Amniotic epithelial cell (primary cell): Measurements from ENCODE around the gene IL17RB.

Experiments used
- DNase-seq: peaks from one replicate; pipeline ENCODE4 v3.0.0-alpha.2; 2010; ENCODE audit warnings: low read depth

Gene IL17RB

GRCh38 chr3:53811143-53811927, 35.0 kb upstream of the IL17RB start:
- DNase-seq, result no peak

GRCh38 chr3:53812434-53812833, 33.9 kb upstream of the IL17RB start:
- no peak for DNase-seq

- DNase-seq, result no peak
These were observed 33.1 kb upstream of the IL17RB start for GRCh38 chr3:53813229-53813628.

GRCh38 chr3:53813876-53814275, 32.5 kb upstream of the IL17RB start:
- DNase-seq, result no peak

GRCh38 chr3:53815067-53815466, 31.3 kb upstream of the IL17RB start:
- DNase-seq, result no peak

- DNase-seq, result no peak
These were observed 30.7 kb upstream of the IL17RB start for GRCh38 chr3:53815651-53816050.

GRCh38 chr3:53816425-53816824, 29.9 kb upstream of the IL17RB start:
- no peak for DNase-seq

GRCh38 chr3:53817211-53817610, 29.2 kb upstream of the IL17RB start:
- no peak for DNase-seq

- no peak for DNase-seq
These were observed 28.6 kb upstream of the IL17RB start for GRCh38 chr3:53817809-53818208.

- no peak for DNase-seq
These were observed 27.9 kb upstream of the IL17RB start for GRCh38 chr3:53818221-53819162.

GRCh38 chr3:53819163-53819868, 27.1 kb upstream of the IL17RB start:
- DNase-seq, result no peak

GRCh38 chr3:53820084-53820483, 26.3 kb upstream of the IL17RB start:
- DNase-seq, result no peak

- DNase-seq, result no peak
These were observed 25.4 kb upstream of the IL17RB start for GRCh38 chr3:53820756-53821580.

- no peak for DNase-seq
These were observed 24.7 kb upstream of the IL17RB start for GRCh38 chr3:53821631-53822121.

GRCh38 chr3:53822331-53822741, 24.0 kb upstream of the IL17RB start:
- DNase-seq, result no peak

- no peak for DNase-seq
These were observed 23.1 kb upstream of the IL17RB start for GRCh38 chr3:53823026-53823955.

GRCh38 chr3:53823956-53824657, 22.3 kb upstream of the IL17RB start:
- no peak for DNase-seq

GRCh38 chr3:53824795-53825194, 21.6 kb upstream of the IL17RB start:
- no peak for DNase-seq

GRCh38 chr3:53826048-53826447, 20.3 kb upstream of the IL17RB start:
- DNase-seq, result no peak

- DNase-seq, result no peak
These were observed 17.8 kb upstream of the IL17RB start for GRCh38 chr3:53828581-53828980.
